Measurements from ENCODE around the gene CD164. TPM values are rescaled to one million over a fixed set of nuclear protein-coding genes. Genes with fewer than 3 reads are reported as not detected.

The CD164 gene
- total RNA-seq: 200 and 208 TPM in 2 replicates

DNA sequence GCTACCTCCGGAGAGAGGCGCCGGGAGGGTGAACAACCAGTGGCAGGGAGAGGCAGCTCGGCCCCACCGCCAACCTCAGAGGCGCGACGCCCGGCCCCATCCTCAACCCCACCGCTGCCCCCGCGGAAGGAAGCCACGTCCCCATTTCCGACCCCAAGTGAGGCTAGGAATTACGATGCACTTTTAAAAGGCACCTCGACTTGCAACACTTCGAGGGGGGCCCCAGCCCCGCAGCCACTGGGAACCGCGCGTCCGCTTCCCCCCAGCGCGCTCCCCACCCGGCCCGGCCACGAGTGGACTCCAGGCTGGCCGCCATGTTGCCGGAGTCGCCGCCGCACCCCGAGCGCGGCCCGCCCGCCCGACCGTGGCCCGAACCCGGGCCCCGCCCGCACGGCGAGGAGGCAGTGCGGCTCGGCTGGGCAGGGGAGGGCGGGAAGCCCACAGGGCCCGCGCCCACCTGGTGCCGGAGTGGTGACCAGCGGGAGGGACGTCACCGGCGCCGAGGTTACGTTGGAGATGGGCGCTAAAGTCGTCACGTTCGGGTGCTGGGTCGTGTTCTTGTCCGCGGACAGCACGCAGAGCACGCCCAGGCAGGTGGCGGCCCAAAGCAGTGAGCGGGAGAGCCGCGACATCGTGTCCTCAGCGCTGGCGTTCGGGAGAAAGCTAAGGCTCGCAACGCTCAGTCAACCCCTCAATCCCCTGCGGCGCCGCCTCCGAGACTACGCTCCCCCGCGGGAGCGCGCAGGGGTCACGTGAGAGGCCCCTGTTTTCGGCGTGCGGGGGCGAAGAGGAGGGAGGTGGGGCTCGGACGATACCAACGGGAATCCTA is at the start of gene CD164:
Gene CD164 (minus strand): TSS at position 721 of the 829 bp plus-strand sequence. CDS start 89 bp downstream, at position 632.

Other genes starting within 250 kb of the CD164 start
- gene PPIL6, start 58.2 kb upstream of the CD164 start, total RNA-seq: 3.9 and 8.1 TPM in 2 replicates
- gene SMPD2, start 58.3 kb upstream of the CD164 start, total RNA-seq: 8.0 and 9.7 TPM in 2 replicates
- 40.8 and 52.2 TPM in 2 replicates for gene MICAL1, start 73.3 kb upstream of the CD164 start, total RNA-seq
- gene ZBTB24, start 100.8 kb upstream of the CD164 start, total RNA-seq: 5.7 and 7.5 TPM in 2 replicates

Measured in cardiac ventricle fibroblast (primary cell).